Myocyte (in vitro differentiated cells): Measurements from ENCODE around the gene KLK2. TPM values are rescaled to one million over a fixed set of nuclear protein-coding genes. Genes with fewer than 3 reads are reported as not detected.

Source experiments
- DNase-seq: peaks from one replicate; pipeline ENCODE4 v3.0.0-alpha.2; 2012; ENCODE audit warnings: low read depth
- total RNA-seq: library from RNA; depleted of rRNA; stranded (reverse); fragments of >200 nt; gene quantifications from 2 replicates; pipeline ENCODE4 v1.2.3, GENCODE V29; 2014

The KLK2 gene
- total RNA-seq, 1 donor from 2014 or later, result not detected

- no peak for DNase-seq
These were observed 28.8 kb upstream of the KLK2 start for GRCh38 chr19:50844296-50844935.

GRCh38 chr19:50850738-50851137 lies 22.5 kb upstream of the KLK2 start:
- DNase-seq, result no peak

GRCh38 chr19:50851620-50852019 lies 21.6 kb upstream of the KLK2 start:
- DNase-seq, result no peak

GRCh38 chr19:50854636-50855410 lies 18.4 kb upstream of the KLK2 start, which contains the start of gene KLK3:
TSS of gene KLK3 (plus strand) at chr19:50854915. CDS start at chr19:50854956, 41 bp downstream.
- DNase-seq, result no peak

- no peak for DNase-seq
These were observed 15.9 kb upstream of the KLK2 start for GRCh38 chr19:50857366-50857765.

GRCh38 chr19:50858886-50859285 lies 14.4 kb upstream of the KLK2 start:
- DNase-seq, result no peak

GRCh38 chr19:50859849-50860248 lies 13.4 kb upstream of the KLK2 start:
- no peak for DNase-seq

- no peak for DNase-seq
These were observed 12.2 kb upstream of the KLK2 start for GRCh38 chr19:50861010-50861409.

GRCh38 chr19:50861496-50862286 lies 11.5 kb upstream of the KLK2 start:
- DNase-seq, result no peak

GRCh38 chr19:50869479-50869878 lies 3.8 kb upstream of the KLK2 start:
- DNase-seq, result no peak

GRCh38 chr19:50870417-50871089 lies 2.7 kb upstream of the KLK2 start:
- no peak for DNase-seq

- DNase-seq, result no peak
These were observed 972 bp downstream of the KLK2 start for GRCh38 chr19:50874211-50874610.

GRCh38 chr19:50875795-50876422 lies 2.7 kb downstream of the KLK2 start:
- DNase-seq, result no peak

- no peak for DNase-seq
These were observed 3.2 kb downstream of the KLK2 start for GRCh38 chr19:50876456-50876855.

- no peak for DNase-seq
These were observed 4.1 kb downstream of the KLK2 start for GRCh38 chr19:50877338-50877737.

- DNase-seq, result no peak
These were observed 5.6 kb downstream of the KLK2 start for GRCh38 chr19:50878851-50879250.

GRCh38 chr19:50880241-50880640 lies 7.0 kb downstream of the KLK2 start:
- DNase-seq, result no peak

GRCh38 chr19:50882188-50882587 lies 8.9 kb downstream of the KLK2 start:
- DNase-seq, result no peak

- DNase-seq, result peak; percentile 37
These were observed 16.4 kb downstream of the KLK2 start for GRCh38 chr19:50889638-50890037.

GRCh38 chr19:50890422-50891252 lies 17.4 kb downstream of the KLK2 start:
- DNase-seq, result peak; percentile 18
